ENCODE measurements around the gene ITGA2. TPM values are rescaled to one million over a fixed set of nuclear protein-coding genes. Genes with fewer than 3 reads are reported as not detected.

ITGA2 gene
- total RNA-seq, 2 experiments from 2014 or later = 4.3 to 4.8 TPM

GRCh38 chr5:53037141-53037859 is 48.1 kb downstream of the ITGA2 start:
- no peak overlapping the region for H3K4me3 Mint-ChIP-seq
- POLR2A ChIA-PET = no interaction called here
- peaks cover 12% of the 10 kb centered on the region for H3K36me3 Mint-ChIP-seq (ENCODE audit: low read depth)
- CTCF ChIA-PET = interaction anchor here (0.8 to 3.1 kb wide), 5 partner anchors 27 to 88 kb away, joined by 3 to 45 read pairs (median 10); no protein-coding TSS in a partner anchor
- ATAC-seq = no peak
- H3K4me1 Mint-ChIP-seq (ENCODE audit: low read depth) = peaks cover 78% of the 10 kb centered on the region
- H3K27ac Mint-ChIP-seq = no peak overlapping the region
- H3K27me3 Mint-ChIP-seq (ENCODE audit: low read depth) = no peaks in the 10 kb centered on the region
- H3K9me3 Mint-ChIP-seq (ENCODE audit: insufficient read depth) = no peaks in the 10 kb centered on the region
- DNase-seq = no peak

DNA sequence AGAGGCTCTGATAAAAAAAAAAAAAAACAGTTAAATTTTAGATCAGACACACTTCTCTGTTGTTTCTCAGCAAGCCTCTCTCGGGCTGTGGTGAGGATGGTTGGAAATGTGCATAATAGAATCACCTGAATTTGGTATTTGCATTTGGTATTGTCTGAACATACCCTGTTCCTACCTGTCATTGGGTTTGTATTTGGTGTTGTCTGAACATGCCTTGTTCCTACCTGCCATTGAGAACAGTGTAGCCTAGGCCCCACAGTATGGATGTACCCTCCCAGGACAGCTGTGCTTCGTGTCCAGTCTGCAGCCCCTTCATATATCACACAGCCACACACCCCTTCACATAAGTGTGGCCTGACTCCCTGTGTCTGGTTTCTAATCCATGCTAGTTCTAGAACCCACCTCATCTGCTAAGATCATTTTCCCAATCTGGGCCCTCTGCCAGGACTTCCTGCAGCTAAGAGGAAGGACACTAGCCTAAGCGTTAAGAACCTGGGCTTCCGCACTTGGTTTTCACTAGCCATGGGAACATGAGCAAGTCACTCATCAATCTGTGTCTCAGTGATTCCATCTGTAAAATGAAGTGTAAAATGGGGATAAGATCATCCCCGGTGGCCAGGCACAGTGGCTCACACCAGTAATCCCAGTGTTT is 49.2 kb downstream of the ITGA2 start:
- CTCF ChIA-PET = interaction anchor here (0.7 to 1.0 kb wide), 3 partner anchors 28 to 89 kb away, joined by 3 to 4 read pairs (median 3); no protein-coding TSS in a partner anchor
- no peaks in the 10 kb centered on the region for H3K27me3 Mint-ChIP-seq (ENCODE audit: low read depth)
- peaks cover 78% of the 10 kb centered on the region for H3K4me1 Mint-ChIP-seq (ENCODE audit: low read depth)
- ATAC-seq = no peak
- H3K4me3 Mint-ChIP-seq = no peak overlapping the region
- peak overlapping the region; percentile 60 for H3K27ac Mint-ChIP-seq
- H3K9me3 Mint-ChIP-seq (ENCODE audit: insufficient read depth) = no peaks in the 10 kb centered on the region
- POLR2A ChIA-PET = no interaction called here
- DNase-seq = no peak
- peaks cover 19% of the 10 kb centered on the region for H3K36me3 Mint-ChIP-seq (ENCODE audit: low read depth)

- Mint-ChIP-seq H3K36me3 (ENCODE audit: low read depth) (peaks cover 20% of the 10 kb centered on the region), H3K4me3 (no peak overlapping the region), H3K9me3 (ENCODE audit: insufficient read depth) (no peaks in the 10 kb centered on the region), H3K27ac (peak overlapping the region; percentile 27), H3K27me3 (ENCODE audit: low read depth) (peaks cover 5% of the 10 kb centered on the region), H3K4me1 (ENCODE audit: low read depth) (peaks cover 83% of the 10 kb centered on the region)
- DNase-seq = no peak
- ChIA-PET POLR2A (interaction anchor here (1.5 kb wide), 1 partner anchor 34 kb away, joined by 3 read pairs; no protein-coding TSS in a partner anchor), CTCF (interaction anchor here (1.0 to 4.8 kb wide), 7 partner anchors 8 to 91 kb away, joined by 3 to 29 read pairs (median 10); no protein-coding TSS in a partner anchor)
- no peak for ATAC-seq
These were observed 50.7 kb downstream of the ITGA2 start for GRCh38 chr5:53039855-53040254.

- ChIA-PET POLR2A (interaction anchor here (0.6 to 1.5 kb wide), 4 partner anchors 16 to 35 kb away, joined by 3 to 4 read pairs (median 3); no protein-coding TSS in a partner anchor), CTCF (interaction anchor here (0.6 to 4.8 kb wide), 14 partner anchors 9 to 92 kb away, joined by 3 to 29 read pairs (median 4); no protein-coding TSS in a partner anchor)
- Mint-ChIP-seq H3K27ac (peak overlapping the region; percentile 88), H3K4me1 (ENCODE audit: low read depth) (peaks cover 79% of the 10 kb centered on the region), H3K9me3 (ENCODE audit: insufficient read depth) (no peaks in the 10 kb centered on the region), H3K4me3 (peak overlapping the region; percentile 73), H3K27me3 (ENCODE audit: low read depth) (peaks cover 5% of the 10 kb centered on the region), H3K36me3 (ENCODE audit: low read depth) (peaks cover 26% of the 10 kb centered on the region)
- ATAC-seq (peak; percentile 95), DNase-seq (peak; percentile 59)
These were observed 52.0 kb downstream of the ITGA2 start for GRCh38 chr5:53041071-53041692.

DNA sequence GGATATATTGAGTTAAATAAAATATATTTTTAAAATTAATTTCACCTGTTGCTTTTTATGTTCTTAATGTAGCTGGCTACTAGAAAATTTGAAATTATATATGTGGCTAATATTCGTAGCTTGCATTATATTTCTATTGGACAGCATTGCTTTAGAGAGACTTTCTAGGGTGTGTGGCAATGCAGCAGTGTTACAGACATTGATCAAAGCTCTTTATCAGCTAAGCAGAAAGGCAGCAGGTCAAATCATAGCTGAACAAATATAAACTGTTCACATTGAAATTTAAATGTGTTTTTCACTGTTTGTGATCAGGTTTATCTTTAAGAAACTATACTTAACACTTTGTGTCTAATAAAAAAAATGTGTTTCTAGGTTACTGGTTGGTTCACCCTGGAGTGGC is 52.6 kb downstream of the ITGA2 start:
- Mint-ChIP-seq H3K27ac (peak overlapping the region; percentile 74), H3K36me3 (ENCODE audit: low read depth) (peaks cover 32% of the 10 kb centered on the region), H3K4me1 (ENCODE audit: low read depth) (peaks cover 74% of the 10 kb centered on the region), H3K27me3 (ENCODE audit: low read depth) (peaks cover 5% of the 10 kb centered on the region), H3K9me3 (ENCODE audit: insufficient read depth) (no peaks in the 10 kb centered on the region), H3K4me3 (peak overlapping the region; percentile 73)
- ChIA-PET CTCF (interaction anchor here (0.6 to 4.8 kb wide), 12 partner anchors 10 to 93 kb away, joined by 3 to 29 read pairs (median 5); no protein-coding TSS in a partner anchor), POLR2A (interaction anchor here (0.6 to 0.9 kb wide), 3 partner anchors 15 to 28 kb away, joined by 3 to 4 read pairs (median 3); no protein-coding TSS in a partner anchor)
- ATAC-seq = no peak
- no peak for DNase-seq

GRCh38 chr5:53045263-53045662 is 56.1 kb downstream of the ITGA2 start:
- no peaks in the 10 kb centered on the region for H3K9me3 Mint-ChIP-seq (ENCODE audit: insufficient read depth)
- ChIA-PET POLR2A (no interaction called here), CTCF (interaction anchor here (1.1 kb wide), 1 partner anchor 9 kb away, joined by 3 read pairs; no protein-coding TSS in a partner anchor)
- no peak overlapping the region for H3K4me3 Mint-ChIP-seq
- peaks cover 45% of the 10 kb centered on the region for H3K4me1 Mint-ChIP-seq (ENCODE audit: low read depth)
- no peak for DNase-seq
- peaks cover 5% of the 10 kb centered on the region for H3K27me3 Mint-ChIP-seq (ENCODE audit: low read depth)
- no peak overlapping the region for H3K27ac Mint-ChIP-seq
- ATAC-seq = no peak
- peaks cover 36% of the 10 kb centered on the region for H3K36me3 Mint-ChIP-seq (ENCODE audit: low read depth)

- ChIA-PET POLR2A (interaction anchor here (0.9 kb wide), 1 partner anchor 20 kb away, joined by 3 read pairs; no protein-coding TSS in a partner anchor), CTCF (interaction anchor here (1.0 kb wide), 1 partner anchor 99 kb away, joined by 6 read pairs; no protein-coding TSS in a partner anchor)
- ATAC-seq = no peak
- Mint-ChIP-seq H3K4me3 (no peak overlapping the region), H3K9me3 (ENCODE audit: insufficient read depth) (no peaks in the 10 kb centered on the region), H3K27ac (no peak overlapping the region), H3K4me1 (ENCODE audit: low read depth) (peaks cover 20% of the 10 kb centered on the region), H3K36me3 (ENCODE audit: low read depth) (peaks cover 34% of the 10 kb centered on the region), H3K27me3 (ENCODE audit: low read depth) (peaks cover 5% of the 10 kb centered on the region)
- no peak for DNase-seq
These were observed 59.1 kb downstream of the ITGA2 start for GRCh38 chr5:53048248-53048647.

DNA sequence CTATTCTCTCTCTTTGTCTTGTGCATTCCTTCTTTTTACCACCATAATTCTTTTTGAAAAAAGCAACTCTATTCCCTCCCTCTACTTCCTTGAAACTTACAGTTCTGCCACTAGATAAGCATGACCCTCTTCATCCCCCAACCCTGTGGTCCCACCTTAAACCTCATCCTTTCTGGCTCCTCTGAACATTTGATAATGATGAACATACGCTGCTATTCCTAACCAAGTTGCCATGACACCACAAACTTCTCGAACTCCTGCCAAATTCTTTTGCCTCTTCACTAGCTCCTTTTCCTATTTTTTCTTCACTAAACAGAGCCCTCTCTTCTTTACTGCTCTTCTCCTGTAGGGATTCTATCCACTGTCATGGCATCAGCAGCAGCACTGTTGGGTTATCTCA is 63.3 kb downstream of the ITGA2 start:
- peaks cover 4% of the 10 kb centered on the region for H3K27me3 Mint-ChIP-seq (ENCODE audit: low read depth)
- DNase-seq (no peak), ATAC-seq (no peak)
- no peak overlapping the region for H3K4me3 Mint-ChIP-seq
- peaks cover 19% of the 10 kb centered on the region for H3K36me3 Mint-ChIP-seq (ENCODE audit: low read depth)
- no peak overlapping the region for H3K27ac Mint-ChIP-seq
- H3K9me3 Mint-ChIP-seq (ENCODE audit: insufficient read depth) = no peaks in the 10 kb centered on the region
- ChIA-PET POLR2A (interaction anchor here (0.5 kb wide), 1 partner anchor 71 kb away, joined by 3 read pairs; no protein-coding TSS in a partner anchor), CTCF (interaction anchor here (0.6 to 2.3 kb wide), 2 partner anchors 36 to 104 kb away, joined by 3 to 9 read pairs; no protein-coding TSS in a partner anchor)
- H3K4me1 Mint-ChIP-seq (ENCODE audit: low read depth) = peaks cover 2% of the 10 kb centered on the region

DNA sequence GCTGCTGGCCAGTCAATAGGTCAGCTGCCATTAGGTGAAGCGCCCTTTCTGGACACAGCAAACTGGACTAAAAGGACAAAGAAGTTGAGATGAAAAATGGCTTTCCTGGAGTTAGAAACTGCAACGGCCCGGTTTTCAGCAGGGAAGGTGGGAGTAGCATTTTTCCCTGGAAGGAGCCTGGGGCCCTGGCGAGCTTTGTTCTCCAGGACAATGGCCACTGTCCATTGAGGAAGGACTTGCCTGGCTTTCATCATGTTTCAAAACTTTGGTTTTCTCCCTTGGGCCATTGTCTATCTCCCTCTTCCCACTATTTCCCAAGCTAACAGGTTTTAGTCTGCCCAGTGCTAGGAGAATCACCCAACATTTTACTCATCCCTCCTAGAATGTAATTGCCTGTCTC is 64.2 kb downstream of the ITGA2 start:
- Mint-ChIP-seq H3K27me3 (ENCODE audit: low read depth) (peaks cover 7% of the 10 kb centered on the region), H3K27ac (no peak overlapping the region), H3K36me3 (ENCODE audit: low read depth) (peaks cover 17% of the 10 kb centered on the region), H3K9me3 (ENCODE audit: insufficient read depth) (no peaks in the 10 kb centered on the region), H3K4me3 (no peak overlapping the region), H3K4me1 (ENCODE audit: low read depth) (no peaks in the 10 kb centered on the region)
- CTCF ChIA-PET = no interaction called here
- ATAC-seq (no peak), DNase-seq (no peak)
- POLR2A ChIA-PET = no interaction called here

DNA sequence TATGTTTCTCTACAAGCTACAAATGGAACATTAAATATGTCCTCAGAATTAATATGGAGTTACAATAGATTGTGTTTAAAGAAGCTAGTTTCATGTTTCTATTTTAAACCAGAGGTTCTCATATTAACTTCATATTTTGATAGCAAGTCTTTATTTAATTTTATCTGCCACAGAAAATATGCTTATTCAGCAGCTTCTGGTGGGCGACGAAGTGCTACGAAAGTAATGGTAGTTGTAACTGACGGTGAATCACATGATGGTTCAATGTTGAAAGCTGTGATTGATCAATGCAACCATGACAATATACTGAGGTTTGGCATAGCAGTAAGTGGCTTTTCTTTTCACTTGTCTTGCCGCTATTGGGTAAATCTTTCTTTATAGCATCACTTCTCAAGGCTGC is 66.2 kb downstream of the ITGA2 start:
- ATAC-seq (no peak), DNase-seq (no peak)
- H3K27ac Mint-ChIP-seq = no peak overlapping the region
- H3K4me1 Mint-ChIP-seq (ENCODE audit: low read depth) = no peaks in the 10 kb centered on the region
- ChIA-PET CTCF (interaction anchor here (1.1 to 3.2 kb wide), 3 partner anchors 14 to 107 kb away, joined by 3 to 13 read pairs (median 4); no protein-coding TSS in a partner anchor), POLR2A (no interaction called here)
- peaks cover 15% of the 10 kb centered on the region for H3K36me3 Mint-ChIP-seq (ENCODE audit: low read depth)
- H3K27me3 Mint-ChIP-seq (ENCODE audit: low read depth) = peaks cover 11% of the 10 kb centered on the region
- H3K4me3 Mint-ChIP-seq = no peak overlapping the region
- H3K9me3 Mint-ChIP-seq (ENCODE audit: insufficient read depth) = no peaks in the 10 kb centered on the region

DNA sequence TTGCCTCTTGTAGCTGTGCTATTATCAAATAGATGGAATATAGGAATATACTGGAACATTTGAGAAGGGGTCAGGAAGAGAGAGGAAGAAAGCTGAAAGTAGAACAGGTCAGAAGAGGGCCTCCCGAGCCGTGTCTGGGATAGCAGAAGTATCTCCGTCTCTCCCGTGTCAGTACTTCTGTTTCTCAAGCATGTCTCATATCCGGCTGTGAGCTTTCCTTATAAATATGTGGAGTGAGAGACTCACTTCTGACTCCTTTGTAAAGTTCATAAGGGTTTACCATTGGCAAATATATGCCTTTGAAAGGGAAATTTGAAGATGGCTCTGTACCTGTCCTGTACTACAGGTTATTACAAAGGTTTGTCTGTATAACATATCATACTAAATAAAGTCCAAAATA is 70.1 kb downstream of the ITGA2 start:
- ChIA-PET CTCF (interaction anchor here (0.7 kb wide), 1 partner anchor 24 kb away, joined by 3 read pairs; no protein-coding TSS in a partner anchor), POLR2A (no interaction called here)
- peaks cover 14% of the 10 kb centered on the region for H3K27me3 Mint-ChIP-seq (ENCODE audit: low read depth)
- ATAC-seq (no peak), DNase-seq (no peak)
- no peaks in the 10 kb centered on the region for H3K9me3 Mint-ChIP-seq (ENCODE audit: insufficient read depth)
- H3K27ac Mint-ChIP-seq = no peak overlapping the region
- no peaks in the 10 kb centered on the region for H3K4me1 Mint-ChIP-seq (ENCODE audit: low read depth)
- H3K36me3 Mint-ChIP-seq (ENCODE audit: low read depth) = peaks cover 26% of the 10 kb centered on the region
- H3K4me3 Mint-ChIP-seq = no peak overlapping the region

Data from activated CD8-positive, alpha-beta T cell treated with anti-CD3 and anti-CD28 coated beads, Interleukin-2, amount 10 ng/mL, durations not matched to agents 7 days and 5 days (primary cell).